Pulmonary artery endothelial cell (primary cell): ENCODE measurements around the gene RNU1-3. TPM values are rescaled to one million over a fixed set of nuclear protein-coding genes. Genes with fewer than 3 reads are reported as not detected.
"Not testable (repeated sequence)": the region's sequence is repeated elsewhere in the genome, so short reads cannot be mapped to it uniquely, and the experiment has no call there.

Source experiments
- DNase-seq: peaks from one replicate; pipeline ENCODE4 v3.0.0-alpha.2; 2011; ENCODE audit warnings: low read depth, low spot score
- total RNA-seq: library from RNA; depleted of rRNA; stranded (reverse); fragments of >200 nt; gene quantifications from 2 replicates; pipeline ENCODE4 v1.2.3, GENCODE V29; 2014

The RNU1-3 gene
- total RNA-seq = under 0.01 TPM in 2 replicates

DNA sequence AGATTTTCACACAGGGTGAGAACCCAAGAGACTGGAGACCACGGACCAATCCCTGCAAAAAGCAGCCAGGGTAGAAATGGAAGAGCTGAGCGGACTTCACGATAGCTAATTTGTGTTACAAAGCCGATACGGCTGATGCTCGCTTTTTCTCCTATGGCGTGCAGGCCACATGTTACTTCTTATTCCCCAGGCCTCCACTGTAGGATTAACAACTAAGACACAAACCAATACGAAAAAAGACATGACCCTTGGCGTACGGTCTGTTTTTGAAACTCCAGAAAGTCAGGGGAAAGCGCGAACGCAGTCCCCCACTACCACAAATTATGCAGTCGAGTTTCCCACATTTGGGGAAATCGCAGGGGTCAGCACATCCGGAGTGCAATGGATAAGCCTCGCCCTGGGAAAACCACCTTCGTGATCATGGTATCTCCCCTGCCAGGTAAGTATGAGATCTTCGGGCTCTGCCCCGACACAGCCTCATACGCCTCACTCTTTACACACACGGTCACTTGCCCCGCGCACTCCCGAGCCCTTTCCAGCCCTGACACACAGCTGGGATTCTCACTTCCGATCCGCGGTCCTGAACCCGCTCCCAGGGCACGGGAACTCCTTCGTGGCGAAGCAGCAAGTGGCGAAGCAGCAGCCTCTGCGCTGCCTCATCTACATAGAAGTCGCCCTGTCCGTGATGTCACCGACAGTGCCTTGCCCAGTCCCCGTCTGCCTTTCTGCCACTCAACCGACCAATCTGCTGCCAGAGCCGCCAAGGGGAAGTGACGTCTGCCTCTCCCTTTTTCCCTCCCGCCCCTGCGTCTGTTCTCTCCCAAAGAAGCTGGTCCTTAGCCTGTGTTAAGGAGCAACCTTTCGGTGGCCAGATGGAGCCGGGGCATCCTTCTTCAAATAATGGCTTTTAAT lies at the start of gene RNU1-3:
Gene RNU1-3, minus strand, starts transcription at position 447 of the 912 bp plus-strand sequence.
- DNase-seq = not testable (repeated sequence)

DNA sequence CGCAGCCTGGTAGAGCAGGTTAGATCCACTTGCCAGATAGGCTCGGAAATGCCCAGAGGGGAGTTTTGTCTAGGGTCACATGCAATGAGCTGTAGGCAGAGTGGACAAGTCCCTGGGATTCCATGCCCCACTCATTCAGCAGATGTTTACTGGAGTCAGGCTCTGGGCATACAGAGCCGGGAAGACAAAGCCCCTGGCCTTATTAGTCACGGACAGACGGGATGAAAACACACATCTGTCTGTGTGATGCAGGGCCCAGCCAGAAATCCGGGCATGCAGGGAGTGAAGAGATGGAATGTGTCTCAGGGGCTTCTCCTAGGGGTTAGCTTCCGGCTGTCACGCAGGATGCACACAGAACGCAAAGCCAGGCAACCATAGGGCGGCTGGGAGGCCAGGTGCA lies 46.7 kb upstream of the RNU1-3 start:
- DNase-seq = not testable (repeated sequence)

DNA sequence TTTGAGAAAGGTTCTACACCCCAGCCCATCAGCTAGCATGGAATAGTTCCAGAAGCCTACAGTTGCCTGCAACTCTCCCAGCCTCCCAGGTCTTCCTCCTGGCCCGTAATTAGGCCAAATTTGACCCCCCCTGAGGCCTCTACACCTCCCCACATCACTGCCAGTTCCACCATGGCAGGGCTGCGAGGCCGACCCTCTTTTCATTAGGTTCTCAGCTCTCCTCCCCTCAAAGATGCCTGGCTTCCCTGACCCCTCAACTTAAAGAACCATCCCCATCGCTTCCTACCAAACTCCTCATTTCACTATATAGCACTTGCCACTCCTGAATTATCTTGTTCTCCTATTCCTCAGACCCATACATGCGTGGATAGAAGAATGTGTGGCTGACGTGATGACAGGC lies 46.2 kb upstream of the RNU1-3 start:
- not testable (repeated sequence) for DNase-seq

DNA sequence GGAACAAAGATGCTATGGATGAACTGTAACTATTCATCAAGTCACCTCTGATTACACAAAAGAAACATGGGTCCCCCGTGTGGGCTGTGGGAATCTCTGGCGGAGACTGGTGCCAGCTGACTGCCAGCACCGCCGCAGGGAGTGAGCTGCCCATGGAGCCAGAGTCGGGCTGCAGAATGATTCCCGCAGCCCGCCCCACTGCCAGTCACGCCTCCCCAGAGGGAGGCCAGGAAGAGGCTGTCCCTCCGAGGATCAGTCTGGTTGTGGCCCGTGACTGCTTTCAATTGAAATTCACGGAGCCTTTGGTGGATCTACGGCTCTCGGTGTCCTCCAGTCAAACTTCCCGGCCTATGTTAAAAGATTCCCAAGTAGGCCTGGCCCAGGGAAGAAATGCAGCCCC lies 45.8 kb upstream of the RNU1-3 start:
- not testable (repeated sequence) for DNase-seq

DNA sequence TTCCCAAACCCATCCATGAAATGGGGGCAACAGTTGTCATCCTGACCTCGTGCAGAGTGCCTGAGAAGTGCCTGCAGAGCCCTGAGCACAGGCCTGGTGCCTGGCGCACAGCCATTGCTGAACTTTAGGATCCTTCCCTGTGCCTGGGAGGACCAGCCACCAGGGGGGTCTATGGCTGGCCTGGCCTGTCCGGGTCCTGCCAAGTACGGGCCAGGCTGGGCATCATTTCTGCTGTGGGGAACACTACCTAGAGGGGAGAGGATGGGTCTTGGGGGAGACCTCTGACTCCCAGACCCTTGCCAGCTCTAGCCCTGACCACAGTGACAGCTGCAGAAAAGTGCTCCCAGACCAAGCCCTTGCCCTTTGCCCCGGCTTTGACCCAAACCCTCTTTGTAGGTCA lies 45.4 kb upstream of the RNU1-3 start:
- not testable (repeated sequence) for DNase-seq

DNA sequence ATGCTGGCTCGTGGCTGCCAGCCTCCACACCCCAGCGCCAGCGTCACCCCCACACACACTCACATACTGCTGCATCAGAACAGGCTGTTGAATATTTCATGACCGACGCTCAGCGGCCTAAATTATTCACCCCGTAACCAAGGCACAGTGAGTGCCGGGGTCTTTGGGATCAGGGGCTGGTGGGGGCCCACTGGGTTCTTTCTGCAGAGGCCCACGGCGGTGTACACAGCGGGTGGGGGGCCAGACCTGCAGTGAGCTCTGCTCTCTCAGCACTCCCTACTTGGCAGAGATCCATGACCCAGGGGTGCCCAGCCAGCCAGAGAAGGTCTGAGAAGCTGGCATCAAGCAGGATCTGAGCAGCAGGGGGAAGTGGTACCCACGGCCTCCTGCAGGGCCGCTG lies 43.9 kb upstream of the RNU1-3 start:
- not testable (repeated sequence) for DNase-seq

DNA sequence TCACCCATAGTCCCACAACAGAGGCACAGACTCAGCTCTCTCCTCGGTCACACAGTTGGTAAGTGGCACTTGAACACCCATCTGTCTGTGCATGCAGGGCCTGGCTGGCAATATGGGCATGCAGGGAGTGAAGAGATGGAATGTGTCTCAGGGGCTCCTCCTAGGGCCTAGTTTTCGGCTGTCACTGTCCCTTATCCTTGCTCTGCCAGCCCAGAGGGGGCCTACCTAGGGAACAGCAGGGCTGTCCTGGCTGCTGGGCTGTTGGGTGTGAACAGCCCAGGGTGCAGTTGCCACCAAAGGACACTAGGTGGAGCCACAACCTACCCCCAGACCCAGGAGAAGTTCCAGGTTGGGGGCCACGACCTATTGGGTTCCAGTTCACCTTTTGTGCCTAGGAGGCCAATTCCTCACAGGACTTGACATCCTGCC lies 42.9 kb upstream of the RNU1-3 start:
- DNase-seq = not testable (repeated sequence)

DNA sequence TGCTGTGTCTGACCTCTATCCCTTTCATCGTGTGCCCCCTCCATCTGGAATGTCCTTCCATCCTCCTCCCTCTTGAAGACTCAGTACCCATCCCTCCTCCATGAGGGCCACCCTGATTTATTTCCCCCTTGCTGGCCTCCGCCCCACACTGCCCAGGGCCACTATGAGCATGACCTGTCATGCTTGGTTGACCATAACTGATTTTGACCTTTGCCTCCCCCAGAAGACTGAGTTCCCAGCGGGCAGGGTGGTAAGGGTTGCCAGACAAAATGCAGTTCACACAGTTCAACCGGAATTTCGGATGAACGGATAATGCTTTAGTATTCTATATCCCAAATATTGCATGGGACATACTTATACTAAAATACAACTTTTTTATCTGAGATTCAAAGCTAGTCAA lies 42.0 kb upstream of the RNU1-3 start:
- DNase-seq = not testable (repeated sequence)

DNA sequence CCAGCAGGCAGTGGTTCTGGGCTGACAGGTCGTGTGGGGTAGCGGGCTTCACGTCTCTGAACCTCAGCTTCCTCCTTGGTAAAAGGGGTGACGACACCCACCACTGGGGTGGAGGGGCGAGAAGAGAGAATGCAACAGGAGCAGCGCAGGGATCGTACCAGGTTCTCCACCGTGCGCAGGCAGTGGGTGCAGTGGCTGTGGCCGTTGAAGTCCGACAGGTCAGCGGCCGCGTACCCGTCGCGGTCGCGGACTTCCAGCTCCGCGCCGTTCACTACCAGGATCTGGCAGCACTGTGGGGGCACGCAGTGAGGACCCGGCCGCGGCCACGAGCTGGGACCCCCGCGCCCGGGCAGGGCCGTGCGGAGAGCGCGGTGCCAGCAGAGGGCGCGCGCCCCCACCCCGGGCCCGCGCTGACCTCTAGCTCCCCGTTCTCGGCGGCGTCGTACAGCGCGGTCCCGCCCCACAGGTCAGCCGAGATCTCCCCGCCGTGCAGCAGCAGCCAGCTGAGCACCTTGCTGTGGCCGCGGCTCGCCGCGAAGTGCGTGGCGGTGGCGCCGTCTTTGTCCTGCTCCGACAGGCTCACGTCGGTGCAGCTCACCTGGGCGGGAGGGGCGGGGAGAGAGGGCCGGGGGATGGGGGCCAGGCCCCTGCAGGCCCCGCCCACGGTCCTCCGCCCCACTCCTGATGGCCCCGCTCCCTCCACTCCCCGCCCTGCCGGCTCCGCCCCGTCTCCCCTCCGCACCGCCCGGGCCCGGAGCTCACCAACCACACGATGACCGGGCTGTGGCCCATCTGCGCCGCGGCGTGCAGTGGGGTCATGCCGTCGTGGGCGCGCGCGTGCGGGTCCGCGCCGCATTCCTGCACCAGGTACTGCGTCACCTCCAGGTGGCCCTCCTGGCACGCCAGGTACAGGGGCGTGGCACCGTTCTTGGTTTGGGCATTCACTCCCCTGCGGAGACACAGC lies 40.7 kb upstream of the RNU1-3 start:
- not testable (repeated sequence) for DNase-seq

DNA sequence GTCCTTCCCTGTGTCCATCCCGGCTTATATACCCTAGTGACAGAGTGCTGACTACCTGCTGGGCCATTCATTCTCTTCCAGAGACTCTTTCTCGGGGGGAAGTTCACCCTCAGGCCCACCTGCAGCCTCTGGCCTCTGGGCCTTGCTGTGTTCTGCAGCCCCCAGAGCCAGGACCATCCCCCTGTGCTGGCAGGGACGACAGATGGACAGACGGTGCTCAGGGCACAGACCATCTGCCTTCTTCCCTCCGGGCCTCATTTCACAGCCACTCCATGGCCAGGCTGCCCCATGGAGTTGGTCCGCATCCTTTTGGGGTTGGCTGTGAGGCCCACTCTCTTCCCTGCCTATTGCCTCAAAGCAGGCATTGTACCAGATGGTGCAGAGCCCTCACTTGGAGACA lies 39.6 kb upstream of the RNU1-3 start:
- DNase-seq = not testable (repeated sequence)

DNA sequence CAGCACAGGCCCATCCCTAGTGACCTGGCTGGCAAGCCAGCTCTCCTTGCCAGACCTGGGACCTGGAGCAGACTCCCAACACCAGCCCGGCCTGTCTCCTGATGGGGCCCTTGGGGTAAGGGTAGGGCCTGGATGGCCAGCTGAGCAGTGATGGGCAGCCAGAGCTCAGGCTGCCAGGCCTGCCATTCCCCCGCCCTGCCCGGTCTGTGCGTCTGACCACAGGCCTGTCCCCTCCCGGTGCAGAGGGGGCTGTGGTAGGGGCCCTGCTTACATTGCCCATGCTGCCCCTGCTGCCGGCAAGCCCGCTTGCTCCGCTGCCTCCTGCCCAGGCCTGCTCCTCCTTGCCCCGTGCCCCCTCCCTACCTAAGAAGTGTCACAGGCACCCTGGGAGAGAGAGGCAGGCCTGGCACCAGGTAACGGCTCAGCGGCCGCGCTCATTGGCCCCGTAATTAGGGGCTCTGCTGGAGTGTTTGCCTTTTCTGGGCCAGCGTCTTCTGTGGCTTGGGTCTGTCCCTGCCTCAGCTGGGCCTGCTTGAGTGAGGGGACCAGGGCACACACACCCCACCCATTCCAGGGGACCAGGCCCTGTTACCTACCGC lies 37.9 kb upstream of the RNU1-3 start:
- not testable (repeated sequence) for DNase-seq

DNA sequence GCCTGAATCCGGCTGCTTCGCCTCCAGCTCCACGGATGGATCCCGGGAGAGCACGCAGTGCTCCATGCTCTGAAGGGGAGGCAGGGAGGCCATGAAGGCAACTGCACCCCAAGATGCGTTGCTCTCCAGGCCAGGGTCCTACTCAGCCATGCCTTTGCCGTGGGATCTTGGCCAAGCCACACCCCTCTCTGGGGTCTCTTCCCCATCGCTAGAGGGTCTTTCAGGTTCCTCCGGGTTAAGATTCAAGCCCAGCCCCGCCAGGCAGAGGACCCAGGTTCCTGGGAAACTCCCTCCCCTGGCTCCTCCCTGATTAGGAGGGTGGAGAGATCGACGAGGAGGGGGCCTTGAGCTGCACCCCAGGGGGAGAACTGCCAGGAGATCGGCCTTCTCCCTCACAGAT lies 37.3 kb upstream of the RNU1-3 start:
- DNase-seq = not testable (repeated sequence)

DNA sequence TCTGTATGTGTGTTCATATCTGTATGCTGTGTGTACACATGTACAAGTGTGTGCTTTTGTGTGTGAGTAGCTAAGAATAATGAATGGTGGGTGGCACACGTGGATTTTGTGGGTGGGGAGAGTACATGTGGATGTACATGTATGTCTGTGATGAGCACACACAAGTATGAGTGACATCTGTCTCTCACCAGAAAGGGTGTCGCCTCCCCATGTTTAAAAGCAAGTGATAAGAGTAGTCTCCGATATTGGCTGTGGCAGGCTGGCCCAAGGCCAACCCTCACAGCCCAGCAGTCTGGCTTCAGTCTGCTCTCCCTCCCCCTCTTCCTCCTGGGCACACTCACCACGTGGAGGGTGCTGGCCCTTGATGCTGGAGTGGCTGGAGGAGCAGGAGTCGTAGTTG lies 36.9 kb upstream of the RNU1-3 start:
- DNase-seq = not testable (repeated sequence)

DNA sequence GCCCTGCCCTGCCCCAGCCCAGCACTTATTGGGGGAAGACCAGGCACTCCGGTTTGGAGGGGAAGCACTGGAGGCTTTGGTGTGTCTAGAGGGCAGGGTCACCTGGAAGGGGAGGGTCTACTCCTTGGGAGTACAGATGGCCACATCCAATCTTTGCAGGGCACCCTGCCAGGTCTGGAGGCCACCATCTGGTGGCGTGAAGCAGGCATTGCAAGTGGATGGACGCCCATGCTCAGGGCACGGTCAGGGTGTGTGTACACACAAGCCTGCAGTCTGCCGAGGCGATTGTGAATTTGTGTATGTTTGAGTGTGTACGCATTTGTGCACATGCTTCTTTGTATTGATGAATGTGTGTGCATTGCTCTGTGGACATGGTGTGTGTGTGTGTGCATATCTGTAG lies 36.4 kb upstream of the RNU1-3 start:
- not testable (repeated sequence) for DNase-seq

DNA sequence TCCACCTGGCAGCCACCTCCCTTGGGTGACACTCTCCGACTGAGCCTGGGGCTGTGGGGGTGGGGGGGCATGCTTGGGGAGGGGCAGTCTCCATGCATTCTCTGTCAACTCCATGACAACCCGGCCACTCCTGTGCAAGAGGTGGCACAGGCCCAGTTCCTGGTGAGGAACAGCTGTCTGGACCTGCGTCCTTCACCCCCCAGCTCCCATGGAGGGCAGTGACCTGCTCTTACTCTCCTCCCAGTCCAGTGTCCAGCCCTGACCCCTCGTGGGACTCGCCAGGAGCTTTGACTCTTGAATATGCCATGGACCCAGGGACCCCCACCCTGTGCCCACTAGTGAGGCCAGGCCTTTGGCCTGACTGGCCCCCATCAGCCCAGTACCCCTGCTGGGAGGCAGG lies 35.5 kb upstream of the RNU1-3 start:
- not testable (repeated sequence) for DNase-seq

DNA sequence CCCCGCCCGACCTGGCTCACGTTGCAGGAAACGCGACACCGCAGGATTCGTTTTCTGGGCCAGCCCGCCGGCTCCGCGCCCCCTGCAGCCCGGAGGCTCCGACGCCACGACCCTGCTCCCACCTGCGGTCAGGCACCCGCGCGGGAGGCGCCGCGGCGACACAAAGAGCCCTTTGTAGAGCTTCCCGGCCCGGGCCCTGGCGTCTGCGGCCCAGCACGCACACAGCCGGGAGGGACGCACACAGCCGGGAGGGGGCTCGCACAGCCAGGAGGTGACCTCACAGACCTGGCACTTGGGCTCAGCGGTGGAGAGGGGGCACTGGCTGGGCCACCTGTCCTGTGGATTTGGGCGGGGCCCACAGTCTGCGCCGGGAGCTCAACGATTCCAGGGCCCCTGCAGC lies 34.4 kb upstream of the RNU1-3 start:
- DNase-seq = not testable (repeated sequence)

DNA sequence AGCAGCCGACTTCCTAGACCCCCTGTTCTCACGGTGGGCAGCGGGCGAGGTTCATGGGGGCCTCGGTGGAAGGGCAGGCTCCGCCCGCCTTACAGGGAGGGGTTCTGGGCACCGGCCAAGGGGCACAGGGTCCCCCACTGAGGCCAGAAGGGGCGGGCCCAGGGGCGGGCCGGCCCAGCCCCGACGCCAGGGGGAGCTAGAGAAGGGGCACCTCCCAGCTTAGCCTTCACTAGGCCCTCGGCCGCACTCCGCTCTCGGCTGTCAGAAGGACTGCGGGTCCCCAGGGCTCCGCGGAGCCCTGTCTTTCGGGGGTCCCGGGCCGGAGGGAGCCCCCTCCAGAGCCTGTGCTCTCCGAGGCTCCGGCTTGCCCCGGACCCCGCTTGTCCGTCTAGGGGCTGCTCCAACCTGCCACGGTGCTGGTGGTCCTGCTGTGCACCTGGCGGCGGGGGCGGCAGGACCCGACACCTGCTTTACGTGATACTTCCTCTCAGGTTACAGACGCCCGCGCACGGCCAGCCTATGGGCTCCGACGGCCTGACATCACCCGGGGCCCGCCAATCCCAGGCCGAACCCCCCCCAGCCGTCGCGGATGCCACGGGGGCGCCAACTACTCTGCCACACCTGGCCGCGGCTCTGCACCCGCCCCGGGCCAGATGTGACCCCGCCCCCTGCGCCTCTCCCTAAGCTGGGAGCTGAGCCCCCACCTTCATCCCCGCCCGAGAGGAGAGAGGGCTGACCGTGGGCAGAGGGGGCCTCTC lies 33.6 kb upstream of the RNU1-3 start:
- not testable (repeated sequence) for DNase-seq

DNA sequence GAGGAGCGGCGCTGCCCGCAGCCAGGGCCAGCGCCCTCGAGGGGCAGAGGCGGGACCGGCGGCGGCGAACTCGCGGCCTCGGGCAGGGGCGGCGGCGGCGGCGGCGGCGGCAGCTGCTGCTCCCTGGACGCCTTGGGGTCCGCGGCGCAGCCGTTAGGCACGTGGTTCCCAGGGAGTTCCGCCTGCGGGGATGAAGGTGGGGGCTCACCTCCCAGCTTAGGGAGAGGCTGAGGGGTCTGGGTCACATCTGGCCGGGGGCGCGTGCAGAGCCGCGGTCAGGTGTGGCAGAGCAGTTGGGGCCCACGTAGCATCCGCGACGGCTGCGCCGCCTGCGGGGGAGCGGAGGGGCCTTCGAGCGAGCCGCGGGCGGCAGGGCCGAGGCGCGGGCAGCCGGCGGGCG lies 32.7 kb upstream of the RNU1-3 start:
- DNase-seq = not testable (repeated sequence)

DNA sequence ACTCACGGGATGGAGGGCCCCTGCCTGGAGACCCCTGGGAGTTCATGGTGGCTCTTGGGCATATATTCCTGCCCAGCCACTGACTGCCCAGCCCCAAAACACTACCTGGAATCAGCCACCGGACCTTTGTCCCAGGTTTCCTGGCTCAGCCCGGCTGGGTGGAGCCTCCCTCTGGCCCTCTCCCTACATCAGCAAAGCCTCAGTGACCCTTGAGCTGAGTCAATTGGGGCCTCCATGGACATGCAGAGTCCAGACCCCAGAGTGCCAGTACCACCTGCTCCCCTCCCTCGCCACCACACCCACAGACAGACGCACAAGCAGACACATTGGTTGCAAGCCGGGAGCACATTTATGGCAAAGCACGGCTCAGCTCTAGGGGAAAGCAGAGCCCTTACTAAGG lies 30.4 kb upstream of the RNU1-3 start:
- not testable (repeated sequence) for DNase-seq

DNA sequence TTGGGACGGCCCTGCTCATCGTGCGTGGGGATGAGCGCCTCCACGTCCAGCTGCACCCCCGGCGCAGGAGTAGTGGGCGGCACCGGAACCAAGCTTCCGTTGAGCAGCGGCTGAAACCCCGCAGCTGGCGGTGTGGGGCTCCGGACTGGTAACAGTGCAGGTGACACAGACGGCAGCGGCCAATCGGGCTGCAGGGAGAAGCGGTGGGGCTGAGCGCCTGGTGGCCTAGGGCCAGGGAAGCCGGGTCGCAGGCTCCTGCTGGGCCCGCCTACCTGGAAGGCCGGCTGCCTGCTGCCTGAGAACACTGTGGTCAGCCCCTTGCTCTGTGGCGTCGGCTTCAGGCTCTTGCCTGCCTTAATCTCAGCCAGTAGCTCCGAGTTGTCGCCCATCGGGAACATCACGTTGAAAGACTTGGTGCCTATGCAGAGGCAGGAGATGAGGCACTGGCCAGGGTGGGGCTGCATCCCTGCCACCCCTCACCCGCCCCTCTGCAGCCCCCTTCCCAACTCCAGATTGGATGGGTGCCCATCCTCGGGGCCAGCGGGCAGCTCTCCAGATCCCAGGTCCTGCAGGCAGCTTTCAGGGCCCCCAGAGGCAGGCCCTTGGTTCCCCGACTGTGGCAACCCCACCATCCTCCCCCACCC lies 29.9 kb upstream of the RNU1-3 start:
- DNase-seq = not testable (repeated sequence)
